NCI-H69 (cell line): Measurements from ENCODE around the gene MAP2.

ENCODE experiments used
- DNase-seq: peaks from one replicate; lab custom pipeline; 2025; lab: John Stamatoyannopoulos, UW

The MAP2 gene

GRCh38 chr2:209425471-209426071 is 1.7 kb downstream of the MAP2 start:
- DNase-seq: peak; percentile 80

- peak; percentile 88 for DNase-seq
Observed at GRCh38 chr2:209426432-209426831, 2.6 kb downstream of the MAP2 start.

GRCh38 chr2:209431701-209432100 is 7.9 kb downstream of the MAP2 start:
- DNase-seq: no peak

GRCh38 chr2:209441541-209441940 is 17.7 kb downstream of the MAP2 start:
- DNase-seq: no peak

GRCh38 chr2:209442939-209443338 is 19.1 kb downstream of the MAP2 start:
- DNase-seq: no peak

- no peak for DNase-seq
Observed at GRCh38 chr2:209445485-209445884, 21.6 kb downstream of the MAP2 start.

- DNase-seq: peak; percentile 81
Observed at GRCh38 chr2:209451209-209451834, 27.5 kb downstream of the MAP2 start.

- no peak for DNase-seq
Observed at GRCh38 chr2:209456489-209456888, 32.6 kb downstream of the MAP2 start.

GRCh38 chr2:209458008-209458979 is 34.4 kb downstream of the MAP2 start:
- DNase-seq: peak; percentile 81

- DNase-seq: no peak
Observed at GRCh38 chr2:209459359-209459758, 35.5 kb downstream of the MAP2 start.

- DNase-seq: no peak
Observed at GRCh38 chr2:209460151-209460761, 36.4 kb downstream of the MAP2 start.

- peak; percentile 48 for DNase-seq
Observed at GRCh38 chr2:209463226-209463625, 39.4 kb downstream of the MAP2 start.

- no peak for DNase-seq
Observed at GRCh38 chr2:209463835-209464234, 40.0 kb downstream of the MAP2 start.

GRCh38 chr2:209468846-209469245 is 45.0 kb downstream of the MAP2 start:
- DNase-seq: no peak

GRCh38 chr2:209469481-209469880 is 45.6 kb downstream of the MAP2 start:
- no peak for DNase-seq

- DNase-seq: peak; percentile 61
Observed at GRCh38 chr2:209470466-209470865, 46.6 kb downstream of the MAP2 start.

GRCh38 chr2:209471037-209471436 is 47.2 kb downstream of the MAP2 start:
- no peak for DNase-seq

GRCh38 chr2:209472112-209472832 is 48.4 kb downstream of the MAP2 start:
- peak; percentile 93 for DNase-seq

- DNase-seq: no peak
Observed at GRCh38 chr2:209472871-209473270, 49.0 kb downstream of the MAP2 start.

- DNase-seq: peak; percentile 65
Observed at GRCh38 chr2:209473930-209474419, 50.1 kb downstream of the MAP2 start.

GRCh38 chr2:209474960-209475359 is 51.1 kb downstream of the MAP2 start:
- DNase-seq: no peak
